CD14-positive monocyte (primary cell): Measurements from ENCODE around the gene CCDC142. TPM values are rescaled to one million over a fixed set of nuclear protein-coding genes. Genes with fewer than 3 reads are reported as not detected.

ENCODE experiments used
- DNase-seq, 3 donors: peaks; one replicate each; pipeline ENCODE4 v3.0.0-alpha.2; 2011 to 2022
- H2AFZ ChIP-seq: 2 replicates; pipeline ENCODE4 v1.6.0; 2012; ENCODE audit warnings: mild to moderate bottlenecking, low read depth, low read length, inconsistent platforms; ENCODE audit not compliant: insufficient read depth, poor library complexity, severe bottlenecking
- H3K27ac ChIP-seq, 2 donors: 1 replicate in 1 of 2; 2 replicates in 1 of 2; pipeline ENCODE4 v1.5.1; 2012 to 2013; ENCODE audit warnings: low read length in 2 of 2, control low read depth in 1 of 2, inconsistent platforms in 1 of 2, low read depth in 1 of 2, mild to moderate bottlenecking in 1 of 2
- H3K27me3 ChIP-seq, 2 donors: one replicate each; pipeline versions ENCODE4 v1.6.0 to v1.6.1; 2011 to 2013; ENCODE audit warnings: low read length in 2 of 2; ENCODE audit not compliant: control insufficient read depth in 2 of 2, insufficient read depth in 2 of 2
- H3K36me3 ChIP-seq, 2 donors: replicated peaks in 1 of 2; 1 replicate in 1 of 2; 2 replicates in 1 of 2; pipeline versions ENCODE4 v1.5.1 to v1.6.1; 2012 to 2013; ENCODE audit warnings: low read length in 2 of 2, control low read depth in 1 of 2, inconsistent platforms in 1 of 2, mild to moderate bottlenecking in 1 of 2; ENCODE audit not compliant: insufficient read depth in 2 of 2, control insufficient read depth in 1 of 2
- H3K4me1 ChIP-seq, 2 donors: 1 replicate in 1 of 2; 2 replicates in 1 of 2; pipeline versions ENCODE4 v1.5.1 to v1.6.1; 2012 to 2013; ENCODE audit warnings: low read length in 2 of 2, control low read depth in 1 of 2, inconsistent platforms in 1 of 2, mild to moderate bottlenecking in 1 of 2, moderate library complexity in 1 of 2; ENCODE audit not compliant: insufficient read depth in 2 of 2, control insufficient read depth in 1 of 2
- H3K4me2 ChIP-seq: replicated peaks from 2 replicates; pipeline ENCODE3; 2012; ENCODE audit warnings: low read length, moderate library complexity, mild to moderate bottlenecking; ENCODE audit not compliant: poor library complexity, severe bottlenecking; ENCODE audit errors: extremely low read depth
- H3K4me3 ChIP-seq, 3 experiments: fragments of 200-600 bp in 1 of 3; sonication (generic) in 1 of 3; replicated peaks in 1 of 3; 1 replicate in 2 of 3; 2 replicates in 1 of 3; pipeline ENCODE4 v1.5.1; 2011 to 2013; ENCODE audit warnings: low read length in 3 of 3, mild to moderate bottlenecking in 3 of 3, control low read depth in 2 of 3, low read depth in 2 of 3, inconsistent platforms in 1 of 3, moderate library complexity in 1 of 3
- H3K79me2 ChIP-seq: 2 replicates; pipeline ENCODE4 v1.6.0; 2012; ENCODE audit warnings: mild to moderate bottlenecking, control low read depth, inconsistent platforms, low read length, moderate library complexity; ENCODE audit not compliant: insufficient read depth
- H3K9ac ChIP-seq: 2 replicates; pipeline ENCODE4 v1.6.0; 2017; ENCODE audit warnings: low read length, mild to moderate bottlenecking; ENCODE audit not compliant: insufficient read depth, poor library complexity, severe bottlenecking
- H3K9me3 ChIP-seq, 2 donors: replicated peaks in 1 of 2; 1 replicate in 1 of 2; 2 replicates in 1 of 2; pipeline versions ENCODE4 v1.5.1 to v1.6.1; 2012 to 2013; ENCODE audit warnings: low read length in 2 of 2, control low read depth in 1 of 2; ENCODE audit not compliant: control insufficient read depth in 1 of 2, insufficient read depth in 1 of 2
- H4K20me1 ChIP-seq: 2 replicates; pipeline ENCODE4 v1.6.0; 2012; ENCODE audit warnings: mild to moderate bottlenecking, low read length, control low read depth, moderate library complexity; ENCODE audit not compliant: insufficient read depth
- H3K27ac Mint-ChIP-seq, 7 donors: one replicate each; pipeline ENCODE4 v1.8.0; 2020; ENCODE audit warnings: mild to moderate bottlenecking in 7 of 7, mixed read lengths in 7 of 7, moderate library complexity in 6 of 7, inconsistent platforms in 2 of 7
- H3K27me3 Mint-ChIP-seq, 3 donors: one replicate each; pipeline ENCODE4 v1.8.0; 2021 to 2022; ENCODE audit warnings: low read depth in 3 of 3, mild to moderate bottlenecking in 3 of 3, mixed read lengths in 3 of 3, moderate library complexity in 3 of 3, inconsistent platforms in 1 of 3
- H3K36me3 Mint-ChIP-seq, 2 donors: one replicate each; pipeline ENCODE4 v1.8.0; 2020; ENCODE audit warnings: mixed read lengths in 2 of 2, inconsistent platforms in 1 of 2, mild to moderate bottlenecking in 1 of 2
- H3K4me1 Mint-ChIP-seq: one replicate; pipeline ENCODE4 v1.8.0; 2020; ENCODE audit warnings: mild to moderate bottlenecking, mixed read lengths
- H3K4me3 Mint-ChIP-seq, 2 donors: one replicate each; pipeline ENCODE4 v1.8.0; 2020; ENCODE audit warnings: mild to moderate bottlenecking in 2 of 2, mixed read lengths in 2 of 2, moderate library complexity in 1 of 2
- H3K9me3 Mint-ChIP-seq, 7 donors: one replicate each; pipeline ENCODE4 v1.8.0; 2020 to 2022; ENCODE audit warnings: mixed read lengths in 7 of 7, mild to moderate bottlenecking in 6 of 7, moderate library complexity in 6 of 7, inconsistent platforms in 2 of 7
- CTCF ChIP-seq: fragments of 200-600 bp; IDR thresholded peaks from one replicate; pipeline ENCODE4 v1.8.0; 2022; ENCODE audit warnings: antibody characterized with exemption, mild to moderate bottlenecking
- WGBS: methylation state at CpG from one replicate; pipeline ENCODE4 v1.1.5; 2013; ENCODE audit warnings: missing lambda C conversion rate; ENCODE audit not compliant: insufficient coverage; 5-methylcytosine and 5-hydroxymethylcytosine counted together
- intact Hi-C, 2 donors: fragments of 100-400 bp; cut with micrococcal nuclease; formaldehyde crosslinking; loops; one replicate each; pipeline versions ENCODE4 v1.15.0 to v1.15.1; 2023
- polyA plus RNA-seq, 3 donors: library from polyadenylated mRNA; depleted of rRNA in 1 of 3; unstranded in 2 of 3; stranded (reverse) in 1 of 3; fragments of 300-500 nt in 2 of 3; fragments of >200 nt in 1 of 3; fragmentation: Illumina TruSeq in 2 of 3; gene quantifications; 1 replicate in 2 of 3; 2 replicates in 1 of 3; pipeline ENCODE4 v1.2.3, GENCODE V29; 2012 to 2021

Gene CCDC142
- polyA plus RNA-seq, 3 donors, result 2.2 to 15.8 (median 3.7) TPM

DNA sequence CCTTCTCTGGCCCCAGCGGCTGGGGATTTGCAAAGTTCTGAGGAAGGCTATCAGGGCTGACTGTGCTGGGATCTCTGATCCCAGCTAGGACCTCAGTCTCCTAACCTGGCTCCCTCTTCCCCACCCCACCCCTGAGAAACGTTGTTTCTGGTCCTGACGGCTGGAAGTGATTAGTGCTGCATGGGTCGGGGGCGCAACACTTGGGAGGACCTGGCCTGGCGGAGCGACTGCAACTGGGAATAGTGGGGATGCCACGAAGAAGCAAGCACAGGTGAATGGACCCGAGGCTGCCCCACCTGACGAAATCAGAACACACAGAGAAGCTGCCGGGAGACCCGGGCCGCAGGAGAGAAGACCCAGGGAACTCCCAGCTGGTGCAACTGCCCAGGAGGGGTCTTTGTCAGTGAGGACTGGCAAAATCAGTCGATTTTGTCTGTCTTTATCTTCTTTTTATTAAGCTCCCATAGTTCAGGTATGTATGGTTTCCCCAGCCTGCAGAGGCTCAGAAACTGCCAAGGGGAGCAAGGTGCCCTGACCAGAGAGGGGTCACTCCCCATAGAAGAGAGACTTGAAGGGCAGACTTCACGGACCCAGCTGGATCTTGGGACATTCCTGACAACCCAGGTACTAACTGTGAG is 17.3 kb upstream of the CCDC142 start:
- H4K20me1 ChIP-seq, result no peaks in the 10 kb centered on the region
- Mint-ChIP-seq H3K4me1 (peaks cover 57% of the 10 kb centered on the region), H3K4me3 (peak overlapping the region in 1 of 2 donors; percentile 96), H3K27ac (peak overlapping the region in 1 of 7 donors; percentile 4), H3K27me3 (peaks cover 62 to 81% (median 64%) of the 10 kb centered on the region in 3 donors), H3K36me3 (peaks cover 36 to 46% of the 10 kb centered on the region in 2 donors), H3K9me3 (peaks cover 0 to 27% (median 4%) of the 10 kb centered on the region in 7 donors)
- peaks cover 54 to 60% of the 10 kb centered on the region in 2 donors for H3K4me1 ChIP-seq
- H3K9me3 ChIP-seq, result peaks cover 0 to 20% of the 10 kb centered on the region in 2 donors
- H3K36me3 ChIP-seq, result no peaks in the 10 kb centered on the region
- H3K4me3 ChIP-seq, result peak overlapping the region in 1 of 3 experiments; percentile 79
- H3K27ac ChIP-seq, result no peak overlapping the region
- no peak overlapping the region for H3K9ac ChIP-seq
- peaks cover 51 to 66% of the 10 kb centered on the region in 2 donors for H3K27me3 ChIP-seq
- 57% methylated on average over 12 of the region's 15 CpGs for WGBS
- DNase-seq, result no peak
- H3K79me2 ChIP-seq, result peaks cover 10% of the 10 kb centered on the region
- intact Hi-C loops, result no loop called here
- peak overlapping the region; percentile 87 for H3K4me2 ChIP-seq
- no peak overlapping the region for H2AFZ ChIP-seq
- TF ChIP-seq CTCF, result no peak

- Histone ChIP-seq H2AFZ (peak within 1 kb of the TSS; percentile 90), H3K36me3 (peaks cover 0 to 3% of the 10 kb centered on the region in 2 donors), H3K4me1 (peaks cover 48 to 53% of the 10 kb centered on the region in 2 donors), H3K9ac (peak within 1 kb of the TSS; percentile 56), H3K27ac (no peak within 1 kb of the TSS), H3K27me3 (peaks cover 51 to 66% of the 10 kb centered on the region in 2 donors), H4K20me1 (no peaks in the 10 kb centered on the region), H3K9me3 (peaks cover 0 to 20% of the 10 kb centered on the region in 2 donors), H3K79me2 (peaks cover 10% of the 10 kb centered on the region), H3K4me3 (peak within 1 kb of the TSS; percentile 29 to 79 (median 35)), H3K4me2 (peak within 1 kb of the TSS; percentile 87)
- peaks cover 50% of the 10 kb centered on the region for H3K4me1 Mint-ChIP-seq
- 1% methylated on average over 54 of the region's 65 CpGs for WGBS
- H3K9me3 Mint-ChIP-seq, result peaks cover 0 to 27% (median 4%) of the 10 kb centered on the region in 7 donors
- intact Hi-C loops, result no loop called here
- H3K27ac Mint-ChIP-seq, result peak within 1 kb of the TSS in 2 of 7 donors; percentile 3 to 4
- DNase-seq, result no peak
- TF ChIP-seq CTCF, result no peak
- peaks cover 35 to 41% of the 10 kb centered on the region in 2 donors for H3K36me3 Mint-ChIP-seq
- H3K27me3 Mint-ChIP-seq, result peaks cover 62 to 81% (median 64%) of the 10 kb centered on the region in 3 donors
- H3K4me3 Mint-ChIP-seq, result peak within 1 kb of the TSS; percentile 76 to 97
Observed at GRCh38 chr2:74499267-74499939, 16.6 kb upstream of the CCDC142 start, which contains the start of gene LBX2. LBX2 (minus strand) TSS chr2:74499603; CDS start chr2:74499537, 66 bp downstream.
